GM23338 (cell line): ENCODE measurements around the gene GRK5. TPM values are rescaled to one million over a fixed set of nuclear protein-coding genes. Genes with fewer than 3 reads are reported as not detected.

ENCODE experiments used
- ATAC-seq: fragments of 200-7000 bp; cut with Tn5 transposase; 3 replicates; pipeline ENCODE4 v1.9.1; 2020
- DNase-seq: peaks from one replicate; pipeline ENCODE4 v3.0.0-alpha.2; 2015; ENCODE audit warnings: low spot score
- H2AFZ ChIP-seq: fragments of 200-600 bp; sonication (generic); 2 replicates; pipeline ENCODE4 v1.8.0; 2016; ENCODE audit warnings: antibody characterized with exemption, mild to moderate bottlenecking, moderate library complexity
- H3F3A ChIP-seq: fragments of 200-600 bp; sonication (generic); replicated peaks from 2 replicates; pipeline ENCODE4 v1.8.0; 2017; ENCODE audit warnings: antibody characterized with exemption, mixed run types, low read depth
- H3K27ac ChIP-seq: fragments of 200-600 bp; sonication (generic); 2 replicates; pipeline ENCODE4 v1.6.1; 2016; ENCODE audit warnings: low read depth
- H3K27me3 ChIP-seq: fragments of 200-600 bp; sonication (generic); 2 replicates; pipeline ENCODE4 v1.8.0; 2016; ENCODE audit warnings: mild to moderate bottlenecking, mixed run types, moderate library complexity; ENCODE audit not compliant: insufficient read depth
- H3K36me3 ChIP-seq: fragments of 200-600 bp; sonication (generic); 2 replicates; pipeline ENCODE4 v1.8.0; 2016; ENCODE audit warnings: mild to moderate bottlenecking; ENCODE audit not compliant: insufficient read depth
- H3K4me1 ChIP-seq: fragments of 200-600 bp; sonication (generic); 2 replicates; pipeline ENCODE4 v1.8.0; 2016; ENCODE audit warnings: mild to moderate bottlenecking, moderate library complexity; ENCODE audit not compliant: insufficient read depth
- H3K4me2 ChIP-seq: fragments of 200-600 bp; sonication (generic); 2 replicates; pipeline ENCODE4 v1.7.1; 2017; ENCODE audit warnings: mixed run types
- H3K4me3 ChIP-seq: fragments of 200-600 bp; sonication (generic); 2 replicates; pipeline ENCODE4 v1.6.1; 2016; ENCODE audit warnings: mixed run types
- H3K79me2 ChIP-seq: fragments of 200-600 bp; sonication (generic); replicated peaks from 2 replicates; pipeline ENCODE4 v1.8.0; 2017; ENCODE audit warnings: mild to moderate bottlenecking; ENCODE audit not compliant: insufficient read depth
- H3K9me2 ChIP-seq: fragments of 200-600 bp; sonication (generic); 2 replicates; pipeline ENCODE4 v1.8.0; 2017; ENCODE audit not compliant: insufficient read depth
- H4K20me1 ChIP-seq: fragments of 200-600 bp; sonication (generic); replicated peaks from 2 replicates; pipeline ENCODE4 v1.8.0; 2017; ENCODE audit warnings: mild to moderate bottlenecking; ENCODE audit not compliant: insufficient read depth
- H3K27ac Mint-ChIP-seq: 2 replicates; pipeline ENCODE4 v1.8.0; 2020; ENCODE audit warnings: inconsistent platforms, mild to moderate bottlenecking, moderate library complexity, mixed read lengths
- H3K27me3 Mint-ChIP-seq: 3 replicates; pipeline ENCODE4 v1.8.0; 2022; ENCODE audit warnings: low read depth, mild to moderate bottlenecking, moderate library complexity, mixed read lengths, inconsistent platforms; ENCODE audit not compliant: insufficient read depth, poor library complexity
- H3K36me3 Mint-ChIP-seq: 3 replicates; pipeline ENCODE4 v1.8.0; 2021; ENCODE audit warnings: low read depth, mild to moderate bottlenecking, inconsistent platforms, moderate library complexity, mixed read lengths
- H3K4me1 Mint-ChIP-seq: 3 replicates; pipeline ENCODE4 v1.8.0; 2020; ENCODE audit warnings: mild to moderate bottlenecking, inconsistent platforms, mixed read lengths
- H3K4me3 Mint-ChIP-seq: 3 replicates; pipeline ENCODE4 v1.8.0; 2021; ENCODE audit warnings: moderate library complexity, mild to moderate bottlenecking, inconsistent platforms, mixed read lengths
- H3K9me3 Mint-ChIP-seq: 3 replicates; pipeline ENCODE4 v1.8.0; 2020; ENCODE audit warnings: moderate library complexity, mild to moderate bottlenecking, inconsistent platforms, mixed read lengths
- CREB1 ChIP-seq: fragments of 250-450 bp; sonication (Bioruptor Pico); IDR thresholded peaks from 2 replicates; pipeline ENCODE4 v1.5.0; 2020; ENCODE audit warnings: low read depth, mild to moderate bottlenecking, moderate library complexity
- CTCF ChIP-seq, 2 experiments: fragments of 200-600 bp in 1 of 2; sonication (generic) in 1 of 2; conservative IDR thresholded peaks; 2 replicates each; pipeline versions ENCODE4 v1.5.1 to v1.6.1; 2016 to 2017; ENCODE audit warnings: antibody characterized with exemption in 2 of 2, low read depth in 2 of 2, mild to moderate bottlenecking in 2 of 2, moderate library complexity in 1 of 2
- ETS1 ChIP-seq: IDR thresholded peaks from 2 replicates; pipeline ENCODE4 v1.6.1; 2016; ENCODE audit warnings: antibody characterized with exemption
- EZH2 ChIP-seq: fragments of 200-600 bp; sonication (generic); IDR thresholded peaks from one replicate; pipeline ENCODE4 v1.8.0; 2017; ENCODE audit warnings: antibody characterized with exemption, mild to moderate bottlenecking, low read depth; ENCODE audit not compliant: unreplicated experiment
- EZH2phosphoT487 ChIP-seq: fragments of 200-600 bp; sonication (generic); IDR thresholded peaks from one replicate; pipeline ENCODE4 v1.8.1; 2018; ENCODE audit warnings: antibody characterized with exemption; ENCODE audit not compliant: unreplicated experiment
- JUNB ChIP-seq: IDR thresholded peaks from one replicate; pipeline ENCODE4 v1.6.1; 2016; ENCODE audit warnings: antibody characterized with exemption; ENCODE audit not compliant: unreplicated experiment
- NANOG ChIP-seq: IDR thresholded peaks from 2 replicates; pipeline ENCODE4 v1.6.1; 2016; ENCODE audit warnings: antibody characterized with exemption, borderline replicate concordance
- POLR2AphosphoS5 ChIP-seq: IDR thresholded peaks from 2 replicates; pipeline ENCODE4 v1.6.1; 2016; ENCODE audit warnings: antibody characterized with exemption, low read depth
- REST ChIP-seq: IDR thresholded peaks from one replicate; pipeline ENCODE4 v1.6.1; 2018; ENCODE audit warnings: antibody characterized with exemption; ENCODE audit not compliant: unreplicated experiment
- STAT1 ChIP-seq: IDR thresholded peaks from one replicate; pipeline ENCODE4 v1.6.1; 2016; ENCODE audit warnings: antibody characterized with exemption; ENCODE audit not compliant: unreplicated experiment
- ZNF114 ChIP-seq: fragments of 250-450 bp; sonication (Bioruptor Pico); IDR thresholded peaks from 2 replicates; pipeline ENCODE4 v1.5.0; 2020; ENCODE audit warnings: mild to moderate bottlenecking, moderate library complexity
- ZNF331 ChIP-seq: fragments of 250-450 bp; sonication (Bioruptor Pico); IDR thresholded peaks from 2 replicates; pipeline ENCODE4 v1.5.0; 2020; ENCODE audit warnings: low read depth, mild to moderate bottlenecking, moderate library complexity
- ZNF462 ChIP-seq: fragments of 250-450 bp; sonication (Bioruptor Pico); IDR thresholded peaks from 2 replicates; pipeline ENCODE4 v1.5.0; 2020; ENCODE audit warnings: mild to moderate bottlenecking, moderate library complexity
- polyA plus RNA-seq: library from polyadenylated mRNA; unstranded; fragments of >200 nt; fragmentation: Nextera tagmentation; extraction: Ambion mirVana; gene quantifications from 2 replicates; pipeline ENCODE4 v1.2.1, GENCODE V29; 2016
- total RNA-seq: library from RNA; depleted of rRNA; stranded (reverse); fragments of >200 nt; shearing (Covaris generic); gene quantifications from 2 replicates; pipeline ENCODE4 v1.2.3, GENCODE V29; 2014

GRK5 gene
- total and polyA plus RNA-seq, 2 experiments from 2014 or later: 0.53 to 2.0 TPM

- Mint-ChIP-seq H3K9me3 (no peaks in the 10 kb centered on the region), H3K27ac (no peak overlapping the region)
- TF ChIP-seq NANOG (no peak), POLR2AphosphoS5 (no peak), ZNF331 (no peak), STAT1 (no peak), JUNB (no peak), CTCF (conservative IDR thresholded peaks at IDR 0.05; ENCODE audit: low read depth in 2 of 2) (no peak), ZNF114 (CRISPR knock-in tag) (no peak), REST (no peak), ZNF462 (CRISPR knock-in tag) (no peak), EZH2 (no peak), EZH2phosphoT487 (no peak), CREB1 (CRISPR knock-in tag) (no peak), ETS1 (no peak)
These were observed 293.4 kb downstream of the GRK5 start for GRCh38 chr10:119500821-119501220.

More at GRCh38 chr10:119500821-119501220, 293.4 kb downstream of the GRK5 start:
- ATAC-seq (no peak), DNase-seq (no peak)
- H3K27me3 Mint-ChIP-seq: peaks cover 3% of the 10 kb centered on the region
- Histone ChIP-seq H3K27ac (no peak overlapping the region), H3K9me2 (no peaks in the 10 kb centered on the region), H3K4me3 (no peak overlapping the region), H3K4me1 (0 out of 2 replicates have a peak, but pooled peaks cover 4% of the 10 kb centered on the region), H3F3A (no peaks in the 10 kb centered on the region), H3K79me2 (no peaks in the 10 kb centered on the region), H4K20me1 (no peaks in the 10 kb centered on the region), H3K36me3 (no peaks in the 10 kb centered on the region), H3K27me3 (no peaks in the 10 kb centered on the region), H2AFZ (no peak overlapping the region), H3K4me2 (no peak overlapping the region)
- no peaks in the 10 kb centered on the region for H3K36me3 Mint-ChIP-seq
- H3K4me1 Mint-ChIP-seq: peaks cover 10% of the 10 kb centered on the region
- no peak overlapping the region for H3K4me3 Mint-ChIP-seq
